Measurements from ENCODE around the gene EXOSC3. TPM values are rescaled to one million over a fixed set of nuclear protein-coding genes. Genes with fewer than 3 reads are reported as not detected.
"Not testable (repeated sequence)": the region's sequence is repeated elsewhere in the genome, so short reads cannot be mapped to it uniquely, and the experiment has no call there.

The EXOSC3 gene
- 10 to 100 TPM; 18.3 to 25.3 TPM for total RNA-seq
- long read RNA-seq, donor 1, partial matches to known transcripts, result 0 of 6 reads
- long read RNA-seq, donor 1, other reads (novel, unspliced or antisense), result 2 of 6 reads
- long read RNA-seq, donor 2, transcript EXOSC3-201 (4 exons, 1,806 nt), result major isoform, 25 of 33 reads
- long read RNA-seq, donor 2, partial matches to known transcripts, result 0 of 33 reads
- long read RNA-seq, donor 2, other reads (novel, unspliced or antisense), result 5 of 33 reads

- intact Hi-C loops (cut with DNase I), result no loop called here
- DNase-seq (ENCODE audit: low spot score), result peak; percentile 98
Observed at GRCh38 chr9:37784616-37785483, at the start of gene EXOSC3. TSS of gene EXOSC3 (minus strand) at chr9:37785064. CDS start at chr9:37785044, 20 bp downstream.

GRCh38 chr9:37827483-37828165, 42.8 kb upstream of the EXOSC3 start:
- intact Hi-C loops (cut with DNase I), result no loop called here
- DNase-seq (ENCODE audit: low spot score), result no peak

- DNase-seq (ENCODE audit: low spot score); intact Hi-C loops (cut with DNase I): not testable (repeated sequence)
Observed at GRCh38 chr9:37825174-37825573, 40.3 kb upstream of the EXOSC3 start.

- DNase-seq (ENCODE audit: low spot score), result no peak
- intact Hi-C loops (cut with DNase I), result no loop called here
Observed at GRCh38 chr9:37820142-37820541, 35.3 kb upstream of the EXOSC3 start.

GRCh38 chr9:37818849-37819248, 34.0 kb upstream of the EXOSC3 start:
- intact Hi-C loops (cut with DNase I), result no loop called here
- DNase-seq (ENCODE audit: low spot score), result no peak

- intact Hi-C loops (cut with DNase I), result no loop called here
Observed at GRCh38 chr9:37812773-37813379, 28.0 kb upstream of the EXOSC3 start.

GRCh38 chr9:37811906-37812476, 27.1 kb upstream of the EXOSC3 start:
- no peak for DNase-seq (ENCODE audit: low spot score)
- intact Hi-C loops (cut with DNase I), result no loop called here

More at GRCh38 chr9:37812773-37813379, 28.0 kb upstream of the EXOSC3 start:
- no peak for DNase-seq (ENCODE audit: low spot score)

GRCh38 chr9:37809676-37810075, 24.8 kb upstream of the EXOSC3 start:
- DNase-seq (ENCODE audit: low spot score); intact Hi-C loops (cut with DNase I): not testable (repeated sequence)

- intact Hi-C loops (cut with DNase I), result no loop called here
- no peak for DNase-seq (ENCODE audit: low spot score)
Observed at GRCh38 chr9:37806271-37806670, 21.4 kb upstream of the EXOSC3 start.

GRCh38 chr9:37801959-37802711, 17.3 kb upstream of the EXOSC3 start:
- no peak for DNase-seq (ENCODE audit: low spot score)
- intact Hi-C loops (cut with DNase I), result no loop called here

- DNase-seq (ENCODE audit: low spot score), result peak; percentile 85
- intact Hi-C loops (cut with DNase I), result no loop called here
Observed at GRCh38 chr9:37801287-37801850, 16.5 kb upstream of the EXOSC3 start.

- DNase-seq (ENCODE audit: low spot score), result peak; percentile 96
- intact Hi-C loops (cut with DNase I), result no loop called here
Observed at GRCh38 chr9:37800631-37801286, 15.9 kb upstream of the EXOSC3 start, which contains the start of gene DCAF10. TSS of gene DCAF10 (plus strand) at chr9:37800797. CDS start at chr9:37800867, 70 bp downstream.

- intact Hi-C loops (cut with DNase I), result no loop called here
- no peak for DNase-seq (ENCODE audit: low spot score)
Observed at GRCh38 chr9:37798677-37799076, 13.8 kb upstream of the EXOSC3 start.

- intact Hi-C loops (cut with DNase I), result no loop called here
Observed at GRCh38 chr9:37796232-37796631, 11.4 kb upstream of the EXOSC3 start.

GRCh38 chr9:37792122-37792521, 7.3 kb upstream of the EXOSC3 start:
- no peak for DNase-seq (ENCODE audit: low spot score)
- intact Hi-C loops (cut with DNase I), result no loop called here

More at GRCh38 chr9:37796232-37796631, 11.4 kb upstream of the EXOSC3 start:
- no peak for DNase-seq (ENCODE audit: low spot score)

- DNase-seq (ENCODE audit: low spot score), result no peak
- intact Hi-C loops (cut with DNase I), result no loop called here
Observed at GRCh38 chr9:37790096-37790495, 5.2 kb upstream of the EXOSC3 start.

- no peak for DNase-seq (ENCODE audit: low spot score)
- intact Hi-C loops (cut with DNase I), result no loop called here
Observed at GRCh38 chr9:37788332-37788731, 3.5 kb upstream of the EXOSC3 start.

- intact Hi-C loops (cut with DNase I), result no loop called here
- peak; percentile 78 for DNase-seq (ENCODE audit: low spot score)
Observed at GRCh38 chr9:37787059-37787458, 2.2 kb upstream of the EXOSC3 start.
